ENCODE measurements around the gene GTPBP4.

GTPBP4 gene

GRCh38 chr10:987870-988666 lies at the start of gene GTPBP4:
TSS of gene GTPBP4 (plus strand) at chr10:988434. CDS start at chr10:988480, 46 bp downstream.
- TF ChIP-seq, protein P1, sequence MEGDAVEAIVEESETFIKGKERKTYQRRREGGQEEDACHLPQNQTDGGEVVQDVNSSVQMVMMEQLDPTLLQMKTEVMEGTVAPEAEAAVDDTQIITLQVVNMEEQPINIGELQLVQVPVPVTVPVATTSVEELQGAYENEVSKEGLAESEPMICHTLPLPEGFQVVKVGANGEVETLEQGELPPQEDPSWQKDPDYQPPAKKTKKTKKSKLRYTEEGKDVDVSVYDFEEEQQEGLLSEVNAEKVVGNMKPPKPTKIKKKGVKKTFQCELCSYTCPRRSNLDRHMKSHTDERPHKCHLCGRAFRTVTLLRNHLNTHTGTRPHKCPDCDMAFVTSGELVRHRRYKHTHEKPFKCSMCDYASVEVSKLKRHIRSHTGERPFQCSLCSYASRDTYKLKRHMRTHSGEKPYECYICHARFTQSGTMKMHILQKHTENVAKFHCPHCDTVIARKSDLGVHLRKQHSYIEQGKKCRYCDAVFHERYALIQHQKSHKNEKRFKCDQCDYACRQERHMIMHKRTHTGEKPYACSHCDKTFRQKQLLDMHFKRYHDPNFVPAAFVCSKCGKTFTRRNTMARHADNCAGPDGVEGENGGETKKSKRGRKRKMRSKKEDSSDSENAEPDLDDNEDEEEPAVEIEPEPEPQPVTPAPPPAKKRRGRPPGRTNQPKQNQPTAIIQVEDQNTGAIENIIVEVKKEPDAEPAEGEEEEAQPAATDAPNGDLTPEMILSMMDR (IDR thresholded peaks at IDR 0.05; ENCODE audit: low read depth, low read length, missing control alignments): no peak
- H3K4me3 ChIP-seq (ENCODE audit: low read depth, low read length): peak within 1 kb of the TSS; percentile 91
- in situ Hi-C loops (cut with HindIII; ENCODE audit: low sequenced_read_pairs): loop anchor here (5.0 kb wide), 1 partner anchor 59 kb away; the partner anchor contains the start of gene IDI1
- DNase-seq (ENCODE audit: low read depth): peak; percentile 95

GRCh38 chr10:938941-939678 lies 49.1 kb upstream of the GTPBP4 start:
- in situ Hi-C loops (cut with HindIII; ENCODE audit: low sequenced_read_pairs): no loop called here
- H3K4me3 ChIP-seq (ENCODE audit: low read depth, low read length): no peak overlapping the region
- no peak for DNase-seq (ENCODE audit: low read depth)
- TF ChIP-seq, protein P1 (IDR thresholded peaks at IDR 0.05; ENCODE audit: low read depth, low read length, missing control alignments): no peak

DNA sequence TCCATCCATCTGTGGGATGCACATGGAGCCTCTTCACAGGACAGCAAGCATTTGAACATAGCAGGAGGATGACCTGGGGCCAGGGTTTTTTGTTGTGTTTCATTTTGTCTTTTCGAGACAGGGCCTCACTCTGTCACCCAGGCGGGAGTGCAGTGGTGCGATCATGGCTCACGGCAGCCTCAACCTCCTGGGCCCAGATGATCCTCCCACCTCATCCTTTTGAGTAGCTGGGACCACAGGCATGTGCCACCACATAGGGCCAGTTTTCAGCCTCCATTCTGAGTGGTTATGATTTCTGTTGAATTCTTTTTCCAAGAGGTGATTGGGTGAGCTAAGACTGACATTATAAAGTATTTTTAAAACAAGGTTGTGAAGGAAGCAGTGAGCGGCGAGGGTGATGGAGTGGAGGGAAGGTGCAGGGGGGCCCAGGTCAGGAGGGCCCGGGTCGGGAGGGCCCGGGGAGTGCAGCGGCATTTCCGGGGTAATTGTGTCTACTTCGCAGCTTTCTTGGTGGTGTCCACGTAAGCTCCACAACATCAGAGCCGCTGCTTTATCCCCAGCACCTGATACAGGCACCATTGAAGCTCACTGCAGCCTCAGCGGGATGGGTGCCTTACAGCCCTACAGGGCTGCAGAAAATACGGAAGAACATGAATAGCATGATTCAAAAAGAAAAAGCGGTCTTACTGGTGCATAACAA lies 44.8 kb upstream of the GTPBP4 start:
- in situ Hi-C loops (cut with HindIII; ENCODE audit: low sequenced_read_pairs): no loop called here
- H3K4me3 ChIP-seq (ENCODE audit: low read depth, low read length): no peak overlapping the region
- DNase-seq (ENCODE audit: low read depth): no peak
- TF ChIP-seq, protein P1 (IDR thresholded peaks at IDR 0.05; ENCODE audit: low read depth, low read length, missing control alignments): no peak

GRCh38 chr10:944034-944831 lies 44.0 kb upstream of the GTPBP4 start:
- in situ Hi-C loops (cut with HindIII; ENCODE audit: low sequenced_read_pairs): no loop called here
- H3K4me3 ChIP-seq (ENCODE audit: low read depth, low read length): no peak overlapping the region
- TF ChIP-seq, protein P1 (IDR thresholded peaks at IDR 0.05; ENCODE audit: low read depth, low read length, missing control alignments): no peak
- no peak for DNase-seq (ENCODE audit: low read depth)

DNA sequence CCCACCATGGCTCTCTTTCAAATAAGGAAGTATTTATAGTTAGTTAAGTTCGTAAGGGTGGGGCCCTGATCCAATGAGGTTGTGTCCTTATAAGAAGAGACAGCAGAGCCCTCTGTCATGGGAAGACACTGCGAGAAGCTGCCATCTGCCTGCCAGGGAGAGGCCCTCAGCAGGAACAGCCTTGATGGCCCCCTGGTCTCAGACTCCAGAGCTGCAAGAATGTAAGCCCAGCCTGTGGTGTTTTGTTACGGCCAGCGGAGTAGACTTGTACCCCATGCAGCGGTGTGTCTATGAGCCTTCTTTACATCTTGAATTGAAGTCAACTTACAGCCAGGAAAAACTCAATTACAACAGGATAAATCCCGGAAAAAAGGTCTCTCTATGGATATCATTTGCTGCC lies 42.5 kb upstream of the GTPBP4 start:
- TF ChIP-seq, protein P1 (IDR thresholded peaks at IDR 0.05; ENCODE audit: low read depth, low read length, missing control alignments): no peak
- in situ Hi-C loops (cut with HindIII; ENCODE audit: low sequenced_read_pairs): no loop called here

More for the DNA sequence above, 42.5 kb upstream of the GTPBP4 start:
- DNase-seq (ENCODE audit: low read depth): no peak
- H3K4me3 ChIP-seq (ENCODE audit: low read depth, low read length): no peak overlapping the region

All from astrocyte of the cerebellum (primary cell).